Epithelial cell of esophagus (primary cell): ENCODE results near the gene TMEM38B.
A peak's percentile ranks its signal among the peaks of the same experiment; 100 is the strongest.
"Not testable (repeated sequence)": the region's sequence is repeated elsewhere in the genome, so short reads cannot be mapped to it uniquely, and the experiment has no call there.

Source experiments
- DNase-seq: peaks from one replicate; pipeline ENCODE4 v3.0.0; 2010; ENCODE audit warnings: low read depth
- H3K4me3 ChIP-seq: 2 replicates; pipeline ENCODE4 v1.5.1; 2011; ENCODE audit warnings: mild to moderate bottlenecking, low read length, control low read depth
- CTCF ChIP-seq: IDR thresholded peaks from 2 replicates; pipeline ENCODE4 v1.5.1; 2011; ENCODE audit warnings: low read depth, mild to moderate bottlenecking, low read length, control low read depth, inconsistent platforms; ENCODE audit not compliant: insufficient read depth; ENCODE audit errors: missing control alignments

TMEM38B gene

GRCh38 chr9:105742088-105742487 lies 47.7 kb downstream of the TMEM38B start:
- DNase-seq = no peak
- H3K4me3 ChIP-seq = no peak overlapping the region
- TF ChIP-seq CTCF = no peak

- not testable (repeated sequence) for H3K4me3 ChIP-seq, DNase-seq
Observed at GRCh38 chr9:105747325-105747724, 53.0 kb downstream of the TMEM38B start.

- DNase-seq = no peak
- H3K4me3 ChIP-seq = no peak overlapping the region
- no peak for TF ChIP-seq CTCF
Observed at GRCh38 chr9:105751761-105752160, 57.4 kb downstream of the TMEM38B start.

- DNase-seq = peak; percentile 34
- TF ChIP-seq CTCF = no peak
- no peak overlapping the region for H3K4me3 ChIP-seq
Observed at GRCh38 chr9:105757496-105758251, 63.3 kb downstream of the TMEM38B start.

GRCh38 chr9:105760053-105760452 lies 65.7 kb downstream of the TMEM38B start:
- H3K4me3 ChIP-seq = no peak overlapping the region
- TF ChIP-seq CTCF = no peak
- peak; percentile 13 for DNase-seq

GRCh38 chr9:105782561-105783494 lies 88.5 kb downstream of the TMEM38B start:
- not testable (repeated sequence) for DNase-seq

GRCh38 chr9:105783495-105783872 lies 89.1 kb downstream of the TMEM38B start:
- not testable (repeated sequence) for H3K4me3 ChIP-seq, DNase-seq

More at GRCh38 chr9:105782561-105783494, 88.5 kb downstream of the TMEM38B start:
- H3K4me3 ChIP-seq = not testable (repeated sequence)

- not testable (repeated sequence) for DNase-seq, H3K4me3 ChIP-seq
Observed at GRCh38 chr9:105786796-105787195, 92.5 kb downstream of the TMEM38B start.

GRCh38 chr9:105816202-105816744 lies 121.9 kb downstream of the TMEM38B start:
- no peak for TF ChIP-seq CTCF
- DNase-seq = no peak
- H3K4me3 ChIP-seq = no peak overlapping the region
